ENCODE data around the gene NOP9. TPM values are rescaled to one million over a fixed set of nuclear protein-coding genes. Genes with fewer than 3 reads are reported as not detected.

NOP9 gene
- total RNA-seq, 4 donors from 2014 or later: 17.0 to 24.9 (median 20.4) TPM

DNA sequence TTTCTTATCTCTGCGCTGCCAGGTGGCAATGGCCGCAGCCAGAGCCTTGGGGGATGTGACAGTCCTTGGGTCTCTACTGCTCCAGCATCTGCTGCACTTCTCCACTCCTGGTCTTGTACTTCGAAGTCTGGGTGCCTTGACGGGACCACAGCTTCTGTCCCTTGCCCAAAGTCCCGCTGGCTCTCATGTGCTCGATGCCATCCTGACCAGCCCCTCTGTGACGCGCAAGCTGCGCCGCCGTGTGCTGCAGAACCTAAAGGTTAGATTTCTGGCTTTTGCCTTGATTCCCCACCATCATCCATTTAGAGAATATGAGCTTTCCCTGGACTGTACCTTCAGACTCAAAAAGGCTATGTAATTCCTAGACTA lies 4.4 kb downstream of the NOP9 start:
- Histone ChIP-seq H3K4me3 (no peak overlapping the region), H3K36me3 (peaks cover 7 to 70% (median 55%) of the 10 kb centered on the region in 3 donors), H3K27ac (no peak overlapping the region), H3K4me1 (peaks cover 0 to 36% (median 8%) of the 10 kb centered on the region in 4 donors), H3K27me3 (no peaks in the 10 kb centered on the region), H3K9me3 (no peaks in the 10 kb centered on the region)
- WGBS, 2 donors: 94 to 97% methylated on average over 11 of the region's 11 CpGs
- DNase-seq (ENCODE audit: low spot score in 2 of 2): no peak
- TF ChIP-seq POLR2A (IDR thresholded peaks at IDR 0.05): no peak
- no peak for TF ChIP-seq EP300 (IDR thresholded peaks at IDR 0.05)
- TF ChIP-seq, protein P1, sequence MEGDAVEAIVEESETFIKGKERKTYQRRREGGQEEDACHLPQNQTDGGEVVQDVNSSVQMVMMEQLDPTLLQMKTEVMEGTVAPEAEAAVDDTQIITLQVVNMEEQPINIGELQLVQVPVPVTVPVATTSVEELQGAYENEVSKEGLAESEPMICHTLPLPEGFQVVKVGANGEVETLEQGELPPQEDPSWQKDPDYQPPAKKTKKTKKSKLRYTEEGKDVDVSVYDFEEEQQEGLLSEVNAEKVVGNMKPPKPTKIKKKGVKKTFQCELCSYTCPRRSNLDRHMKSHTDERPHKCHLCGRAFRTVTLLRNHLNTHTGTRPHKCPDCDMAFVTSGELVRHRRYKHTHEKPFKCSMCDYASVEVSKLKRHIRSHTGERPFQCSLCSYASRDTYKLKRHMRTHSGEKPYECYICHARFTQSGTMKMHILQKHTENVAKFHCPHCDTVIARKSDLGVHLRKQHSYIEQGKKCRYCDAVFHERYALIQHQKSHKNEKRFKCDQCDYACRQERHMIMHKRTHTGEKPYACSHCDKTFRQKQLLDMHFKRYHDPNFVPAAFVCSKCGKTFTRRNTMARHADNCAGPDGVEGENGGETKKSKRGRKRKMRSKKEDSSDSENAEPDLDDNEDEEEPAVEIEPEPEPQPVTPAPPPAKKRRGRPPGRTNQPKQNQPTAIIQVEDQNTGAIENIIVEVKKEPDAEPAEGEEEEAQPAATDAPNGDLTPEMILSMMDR (IDR thresholded peaks at IDR 0.05): no peak

- Histone ChIP-seq H3K27ac (no peak overlapping the region), H3K4me3 (no peak overlapping the region), H3K36me3 (peaks cover 7 to 59% (median 48%) of the 10 kb centered on the region in 3 donors), H3K9me3 (no peaks in the 10 kb centered on the region), H3K27me3 (no peaks in the 10 kb centered on the region), H3K4me1 (peaks cover 0 to 43% (median 17%) of the 10 kb centered on the region in 4 donors)
- TF ChIP-seq, protein P1 (IDR thresholded peaks at IDR 0.05): no peak
- TF ChIP-seq POLR2A (IDR thresholded peaks at IDR 0.05) (no peak), EP300 (IDR thresholded peaks at IDR 0.05) (no peak)
- 76 to 79% methylated on average over 11 of the region's 11 CpGs for WGBS, 2 donors
- DNase-seq (ENCODE audit: low spot score in 2 of 2): no peak
Measured at GRCh38 chr14:24307156-24307574, 7.5 kb downstream of the NOP9 start.

GRCh38 chr14:24307575-24308341 lies 8.1 kb downstream of the NOP9 start, which contains the start of gene CIDEB:
TSS of gene CIDEB (minus strand) at chr14:24307977. CDS start at chr14:24307858, 119 bp downstream.
- peaks cover 0 to 47% (median 19%) of the 10 kb centered on the region in 4 donors for H3K4me1 ChIP-seq
- 58 to 63% methylated on average over 6 of the region's 6 CpGs for WGBS, 2 donors
- TF ChIP-seq EP300 (IDR thresholded peaks at IDR 0.05): no peak
- no peak for TF ChIP-seq POLR2A (IDR thresholded peaks at IDR 0.05)
- TF ChIP-seq, protein P1 (IDR thresholded peaks at IDR 0.05): peak; percentile 76 to 96 (median 90)
- H3K4me3 ChIP-seq: no peak within 1 kb of the TSS
- H3K27ac ChIP-seq: peak within 1 kb of the TSS in 2 of 4 donors; percentile 31 to 38
- H3K36me3 ChIP-seq: peaks cover 7 to 53% (median 43%) of the 10 kb centered on the region in 3 donors
- no peaks in the 10 kb centered on the region for H3K27me3 ChIP-seq
- no peaks in the 10 kb centered on the region for H3K9me3 ChIP-seq
- DNase-seq (ENCODE audit: low spot score in 2 of 2): peak in 1 of 2 donors; percentile 79

DNA sequence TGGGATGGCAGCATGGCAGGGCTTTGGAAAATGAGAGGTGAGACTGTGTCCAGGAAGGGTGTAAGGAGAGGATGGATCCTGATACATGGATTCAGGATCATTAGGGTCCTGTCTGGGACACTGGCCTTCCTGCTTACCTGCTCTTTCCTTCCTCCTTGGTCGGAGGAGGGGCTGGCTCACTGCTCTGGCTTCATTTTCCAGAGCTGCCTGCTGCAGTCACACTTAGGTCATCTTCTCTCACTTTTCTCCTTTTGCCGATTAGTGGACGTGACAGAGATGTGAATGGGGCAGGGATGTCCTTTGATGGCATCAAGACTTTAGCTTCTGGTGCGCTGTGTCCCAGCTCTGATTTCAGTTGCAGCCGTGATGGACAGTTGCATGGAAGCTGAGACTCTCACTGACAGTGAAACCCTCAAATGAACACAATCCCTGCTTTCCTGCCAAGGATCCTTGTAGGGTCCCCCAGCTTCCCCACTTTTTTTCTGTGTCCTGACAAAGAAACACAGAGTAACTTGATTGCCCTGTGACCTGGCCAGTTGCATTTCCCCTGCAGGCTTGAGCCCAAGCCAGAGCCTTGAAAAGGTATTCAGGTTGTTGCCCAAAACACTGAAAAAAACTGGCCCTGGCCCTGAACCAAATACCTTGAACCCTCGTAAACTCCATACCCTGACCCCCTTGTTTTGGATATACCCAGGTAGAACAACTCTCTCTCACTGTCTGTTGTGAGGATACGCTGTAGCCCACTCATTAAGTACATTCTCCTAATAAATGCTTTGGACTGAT lies 8.9 kb downstream of the NOP9 start:
- Histone ChIP-seq H3K36me3 (peaks cover 7 to 45% (median 35%) of the 10 kb centered on the region in 3 donors), H3K4me1 (peaks cover 0 to 52% (median 24%) of the 10 kb centered on the region in 4 donors)
- WGBS, 2 donors: 80 to 85% methylated on average over 7 of the region's 7 CpGs

More for the DNA sequence above, 8.9 kb downstream of the NOP9 start:
- H3K27ac ChIP-seq: no peak overlapping the region
- no peak for DNase-seq (ENCODE audit: low spot score in 2 of 2)
- H3K27me3 ChIP-seq: no peaks in the 10 kb centered on the region
- TF ChIP-seq, protein P1 (IDR thresholded peaks at IDR 0.05): no peak
- TF ChIP-seq POLR2A (IDR thresholded peaks at IDR 0.05) (no peak), EP300 (IDR thresholded peaks at IDR 0.05) (no peak)
- H3K9me3 ChIP-seq: no peaks in the 10 kb centered on the region
- no peak overlapping the region for H3K4me3 ChIP-seq
